Ureter (tissue), 1 donor: ENCODE measurements around the gene AKAP9. TPM values are rescaled to one million over a fixed set of nuclear protein-coding genes. Genes with fewer than 3 reads are reported as not detected.
"Not testable (repeated sequence)": the region's sequence is repeated elsewhere in the genome, so short reads cannot be mapped to it uniquely, and the experiment has no call there.

Experiments
- DNase-seq: peaks from one replicate; pipeline ENCODE4 v3.0.0-alpha.2; 2020; ENCODE audit warnings: low spot score
- total RNA-seq: library from RNA; stranded (reverse); gene quantifications from one replicate; pipeline ENCODE4 v1.2.4, GENCODE V29; 2023
- donor health status: DM: yes; HTN: yes; CAD: no.

Gene AKAP9
- total RNA-seq, 1 donor from 2014 or later: 88.2 TPM

DNA sequence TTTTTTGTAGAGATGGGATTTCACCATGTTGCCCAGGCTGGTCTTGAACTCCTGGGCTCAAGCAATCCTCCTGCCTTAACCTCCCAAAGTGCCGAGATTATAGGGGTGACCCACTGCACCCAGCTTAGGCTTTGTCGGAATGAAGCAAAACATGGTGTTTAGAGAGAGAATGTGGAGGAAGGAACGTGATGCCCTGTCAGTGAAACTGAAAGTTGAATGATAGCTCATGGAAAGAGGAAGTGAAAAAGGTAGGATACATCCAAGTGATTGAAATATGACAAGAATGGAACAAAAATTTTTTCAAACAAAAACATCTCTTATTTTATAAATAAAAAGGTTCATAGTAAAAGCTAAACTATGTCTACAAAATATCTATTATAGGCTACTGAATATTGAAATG lies 5.9 kb downstream of the AKAP9 start:
- DNase-seq: no peak

DNA sequence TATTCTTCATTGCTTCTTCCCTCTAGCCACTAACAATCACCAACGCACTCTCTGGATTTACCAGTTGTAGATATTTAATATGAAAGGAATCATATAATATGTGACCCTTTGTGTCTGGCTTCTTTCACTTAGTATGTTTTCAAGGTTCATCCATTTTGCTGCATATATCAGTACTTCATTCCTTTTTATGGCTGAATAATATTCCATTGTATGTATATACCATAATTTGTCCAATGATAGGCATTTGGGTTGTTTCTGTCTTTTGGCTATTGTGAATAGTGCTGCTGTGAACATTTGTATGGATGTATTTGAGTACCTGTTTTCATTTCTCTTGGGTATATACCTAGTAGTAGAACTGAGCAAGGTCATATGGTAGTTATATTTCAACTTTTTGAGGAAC lies 7.3 kb downstream of the AKAP9 start:
- no peak for DNase-seq

DNA sequence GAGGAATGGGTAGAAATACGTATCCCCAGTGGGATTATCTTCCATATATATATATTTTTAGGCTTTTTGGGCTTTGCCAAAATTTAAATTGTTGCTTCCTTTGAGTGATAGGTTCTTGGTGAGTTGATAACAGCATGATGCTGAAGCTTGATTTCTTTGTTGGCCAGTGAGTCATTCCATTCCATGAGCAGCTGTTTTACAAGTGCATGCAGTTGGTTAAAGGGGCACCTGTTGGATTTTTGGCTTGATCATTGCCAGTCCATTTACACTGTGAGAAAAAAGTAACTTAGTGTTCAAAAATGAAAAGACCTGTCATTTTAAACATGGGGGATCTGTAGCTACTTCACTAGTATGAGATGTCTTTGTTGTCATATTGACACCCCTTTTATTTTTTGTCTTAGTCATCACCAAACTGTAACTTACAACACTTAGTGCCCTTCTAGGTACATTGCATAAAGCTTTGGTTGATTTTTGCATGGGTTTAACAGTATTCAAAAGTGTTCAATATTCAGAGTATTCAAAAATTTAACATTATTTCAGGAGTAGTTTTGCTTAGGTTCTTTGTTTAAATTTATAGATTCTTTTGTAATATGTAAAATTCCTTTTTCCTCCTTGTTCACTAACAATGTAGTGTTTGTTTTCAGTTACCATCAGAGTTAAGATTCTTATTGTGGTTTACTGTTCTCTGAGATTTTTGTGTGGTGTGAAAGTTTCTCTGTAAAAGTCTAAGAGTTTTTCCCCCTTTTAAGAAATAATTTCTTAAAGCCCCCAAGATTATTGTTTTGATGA lies 8.8 kb downstream of the AKAP9 start:
- DNase-seq: no peak

DNA sequence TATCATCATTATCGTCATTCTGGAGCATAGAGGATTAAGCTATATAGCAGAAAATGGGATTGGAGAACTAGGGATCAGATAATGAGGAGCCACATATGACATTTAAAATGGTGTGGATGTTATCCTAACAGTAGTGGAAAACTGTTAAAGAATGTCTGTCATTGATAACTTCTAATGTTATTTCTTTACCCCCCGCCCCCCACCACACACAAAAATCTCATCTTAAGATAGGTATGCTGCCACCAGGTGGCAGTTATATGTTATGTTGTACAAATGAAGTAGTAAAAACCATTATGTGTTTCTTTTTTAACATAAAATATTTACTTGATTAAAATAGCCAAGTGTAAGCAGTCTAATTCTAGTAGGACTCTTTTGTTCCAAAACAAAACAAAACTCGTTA lies 13.0 kb downstream of the AKAP9 start:
- DNase-seq: no peak

DNA sequence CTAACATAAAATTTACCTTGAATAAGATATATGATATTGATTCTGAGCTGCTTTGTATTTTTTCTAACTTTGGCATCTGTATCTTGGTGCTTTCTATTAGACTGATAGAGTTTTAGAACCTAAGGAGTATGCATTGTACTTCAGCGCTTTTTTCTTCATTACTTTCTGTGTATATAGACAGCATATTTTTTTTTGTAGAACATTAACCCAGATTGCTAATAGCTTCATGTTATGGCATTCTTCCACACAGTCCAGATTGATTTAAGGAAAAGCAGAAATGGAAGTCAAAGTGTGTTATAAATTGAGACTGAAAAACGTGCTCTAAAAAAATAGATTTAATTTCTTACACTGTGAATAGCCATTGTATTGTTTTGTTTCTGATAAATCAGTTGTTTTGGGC lies 15.8 kb downstream of the AKAP9 start:
- DNase-seq: not testable (repeated sequence)

DNA sequence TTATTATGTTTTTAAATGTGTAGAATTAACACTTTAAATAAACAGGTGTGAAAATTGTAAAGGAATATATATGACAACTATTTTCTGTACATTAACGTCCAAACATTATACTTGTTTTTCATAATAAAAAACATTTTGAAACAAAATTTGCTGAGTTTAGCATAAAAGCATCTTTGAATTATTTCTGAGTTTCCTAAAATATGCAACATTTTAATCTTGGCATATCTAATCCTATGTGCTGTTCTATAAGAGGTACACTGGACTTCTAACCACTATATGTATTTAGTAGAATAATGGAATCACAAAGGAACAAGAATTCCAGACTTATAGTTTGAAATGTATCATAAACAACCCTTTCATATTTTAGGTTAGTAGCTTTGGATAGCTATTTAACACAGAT lies 16.6 kb downstream of the AKAP9 start:
- DNase-seq: no peak

DNA sequence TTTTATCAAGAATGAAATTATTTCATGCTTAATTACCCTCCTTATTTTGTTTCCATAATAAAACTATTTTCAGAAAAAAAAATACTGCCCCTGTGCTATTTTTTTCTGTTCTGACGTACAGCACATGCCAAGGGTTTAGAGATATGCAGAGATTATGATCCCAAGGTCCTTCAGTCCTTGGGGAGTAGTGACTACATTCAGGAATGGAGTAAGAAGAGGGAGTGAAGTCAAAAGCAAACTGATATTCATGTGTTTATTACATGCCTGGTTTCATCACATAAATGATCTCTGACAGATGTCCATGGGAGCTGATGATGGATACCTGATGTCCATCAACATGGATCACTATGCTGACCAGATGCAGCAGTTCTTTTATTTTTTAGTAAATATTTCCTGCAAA lies 17.2 kb downstream of the AKAP9 start:
- no peak for DNase-seq

DNA sequence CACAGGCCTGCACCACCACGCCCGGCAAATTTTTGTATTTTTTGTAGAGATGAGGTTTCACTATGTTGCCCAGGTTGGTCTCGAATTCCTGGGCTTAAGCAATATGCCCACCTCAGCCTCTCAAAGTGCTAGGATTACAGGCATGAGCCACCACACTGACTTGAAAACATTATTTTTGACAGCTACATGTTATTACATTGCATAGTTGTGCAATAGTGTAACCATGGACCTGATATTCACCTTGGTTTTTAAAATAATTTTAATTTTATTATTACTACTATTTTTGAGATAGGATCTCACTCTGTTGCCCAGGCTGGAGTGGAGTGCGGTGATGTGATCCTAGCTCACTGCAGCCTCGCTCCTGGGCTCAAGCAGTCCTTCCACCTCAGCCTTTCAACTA lies 18.4 kb downstream of the AKAP9 start:
- no peak for DNase-seq

DNA sequence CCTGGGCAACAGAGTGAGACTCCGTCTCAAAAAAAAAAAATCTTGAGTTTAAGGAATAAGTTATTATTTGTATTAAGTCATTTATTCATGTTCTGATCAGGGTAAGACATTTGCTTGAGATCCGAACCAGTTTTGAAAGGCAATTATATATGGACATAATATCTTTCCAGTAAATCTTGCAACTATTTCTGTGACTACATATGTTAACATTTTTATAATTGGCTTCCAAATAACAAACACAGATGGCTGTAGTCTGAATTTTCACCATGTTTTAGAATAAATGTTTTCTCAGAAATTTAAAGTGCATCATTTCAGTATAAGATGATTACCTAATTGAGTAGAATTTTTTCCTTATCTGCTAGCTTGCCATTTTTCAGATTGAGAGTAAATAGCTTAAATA lies 21.2 kb downstream of the AKAP9 start:
- no peak for DNase-seq

DNA sequence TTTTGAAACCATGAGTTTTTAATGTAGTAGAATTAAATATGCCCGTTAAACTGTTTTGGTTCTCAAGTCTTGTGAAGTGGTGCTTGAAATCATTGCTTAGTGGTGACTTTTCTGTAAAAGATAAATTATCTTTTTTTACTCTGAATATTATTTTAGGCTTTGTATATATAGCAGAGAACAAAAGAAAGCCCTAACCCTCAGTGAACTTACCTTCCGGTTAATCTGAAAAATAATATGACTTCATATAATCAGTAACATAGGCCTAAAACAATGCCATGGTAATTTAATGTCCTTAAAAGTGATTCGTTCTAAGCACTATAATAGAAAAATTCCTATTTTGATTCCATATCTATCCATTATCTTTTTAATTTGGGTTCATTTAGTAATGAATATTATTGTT lies 21.8 kb downstream of the AKAP9 start:
- no peak for DNase-seq

DNA sequence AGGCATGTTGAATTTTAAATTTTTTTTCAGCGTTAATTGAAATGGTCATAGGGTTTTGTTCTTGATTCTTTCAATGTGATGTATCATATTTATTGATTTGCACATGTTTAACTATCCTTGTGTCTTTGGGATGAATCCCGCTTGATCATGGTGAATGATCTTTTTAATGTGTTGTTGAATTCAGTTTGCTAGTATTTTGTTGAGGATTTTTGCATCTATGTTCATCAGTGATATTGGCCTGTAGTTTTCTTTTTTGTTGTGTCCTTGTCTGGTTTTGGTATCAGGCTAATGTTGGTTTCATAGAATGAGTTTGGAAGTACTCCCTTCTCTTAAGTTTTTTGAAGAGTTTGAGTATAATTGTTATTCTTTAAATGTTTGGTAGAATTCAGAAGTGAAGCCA lies 26.9 kb downstream of the AKAP9 start:
- DNase-seq: not testable (repeated sequence)

DNA sequence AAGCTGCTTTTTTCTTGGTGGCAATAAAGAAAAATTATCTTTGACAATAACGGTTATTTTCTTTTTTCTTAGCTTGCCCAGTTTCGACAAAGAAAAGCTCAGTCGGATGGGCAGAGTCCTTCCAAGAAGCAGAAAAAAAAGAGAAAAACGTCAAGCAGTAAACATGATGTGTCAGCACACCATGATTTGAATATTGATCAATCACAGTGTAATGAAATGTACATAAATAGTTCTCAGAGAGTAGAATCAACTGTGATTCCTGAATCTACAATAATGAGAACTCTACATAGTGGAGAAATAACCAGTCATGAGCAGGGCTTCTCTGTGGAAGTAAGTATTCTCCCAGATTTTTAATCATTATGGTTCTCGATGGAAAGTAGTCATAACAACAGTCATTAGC lies 33.0 kb downstream of the AKAP9 start:
- DNase-seq: no peak

DNA sequence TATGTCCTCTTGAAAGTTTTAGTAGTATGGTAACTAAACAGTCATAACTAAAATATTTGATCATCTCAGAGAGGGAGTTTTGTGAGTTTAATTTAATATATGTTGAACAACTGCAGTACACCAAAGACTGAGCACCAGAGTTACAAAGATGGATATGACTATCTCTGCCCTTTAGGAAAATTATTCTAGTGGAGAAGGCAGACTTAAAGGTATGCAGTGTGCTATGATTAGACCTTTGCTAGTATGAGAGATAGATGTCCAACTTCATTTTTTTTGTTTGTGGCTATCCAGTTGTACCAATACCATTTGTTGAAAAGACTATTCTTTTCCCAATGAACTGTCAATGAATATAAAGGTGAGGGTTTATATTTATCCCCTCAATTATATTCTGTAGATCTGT lies 33.4 kb downstream of the AKAP9 start:
- DNase-seq: no peak

DNA sequence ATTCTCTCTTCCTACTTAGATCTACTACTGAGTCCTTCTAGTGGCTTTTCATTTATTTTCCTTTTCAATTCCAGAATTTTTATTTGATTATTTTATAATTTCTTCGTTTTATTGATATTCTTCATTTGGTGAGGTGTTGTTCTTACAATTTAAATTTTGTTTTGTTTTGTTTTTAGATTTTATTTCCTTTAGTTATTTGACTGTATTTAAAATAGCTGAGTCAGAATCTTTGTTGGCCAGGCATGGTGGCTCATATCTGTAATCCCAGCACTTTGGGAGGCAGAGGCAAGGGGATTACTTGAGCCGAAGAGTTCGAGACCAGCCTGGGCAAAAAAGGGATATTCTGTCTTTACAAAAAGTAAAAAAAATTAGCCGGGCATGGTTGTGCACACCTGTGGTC lies 36.1 kb downstream of the AKAP9 start:
- no peak for DNase-seq

DNA sequence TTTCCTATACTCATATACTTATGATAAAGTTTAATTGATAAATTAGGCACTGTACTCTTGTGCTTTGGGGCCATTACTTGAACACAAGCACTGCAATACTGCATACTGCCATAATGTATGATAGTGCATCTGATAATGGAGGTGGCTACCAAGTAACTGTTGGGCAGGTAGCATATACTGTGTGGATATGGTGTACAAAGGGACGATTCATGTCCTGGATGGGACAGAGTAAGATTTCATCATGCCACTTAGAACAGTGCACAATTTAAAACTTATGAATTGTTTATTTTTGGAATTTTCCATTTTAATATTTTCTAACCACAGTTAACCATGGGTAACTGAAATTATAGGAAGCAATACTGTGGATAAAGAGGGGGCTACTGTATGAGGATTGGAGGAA lies 38.9 kb downstream of the AKAP9 start:
- DNase-seq: no peak

DNA sequence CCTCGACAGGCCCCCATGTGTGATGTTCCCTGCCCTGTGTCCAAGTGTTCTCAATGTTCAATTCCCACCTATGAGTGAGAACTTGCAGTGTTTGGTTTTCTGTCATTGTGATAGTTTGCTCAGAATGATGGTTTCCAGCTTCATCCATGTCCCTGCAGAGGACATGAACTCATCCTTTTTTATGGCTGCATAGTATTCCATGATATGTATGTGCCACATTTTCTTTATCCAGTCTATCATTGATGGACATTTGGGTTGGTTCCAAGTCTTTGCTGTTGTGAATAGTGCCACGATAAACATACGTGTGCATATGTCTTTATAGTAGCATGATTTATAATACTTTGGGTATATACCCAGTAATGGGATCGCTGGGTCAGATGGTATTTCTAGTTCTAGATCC lies 41.7 kb downstream of the AKAP9 start:
- not testable (repeated sequence) for DNase-seq

DNA sequence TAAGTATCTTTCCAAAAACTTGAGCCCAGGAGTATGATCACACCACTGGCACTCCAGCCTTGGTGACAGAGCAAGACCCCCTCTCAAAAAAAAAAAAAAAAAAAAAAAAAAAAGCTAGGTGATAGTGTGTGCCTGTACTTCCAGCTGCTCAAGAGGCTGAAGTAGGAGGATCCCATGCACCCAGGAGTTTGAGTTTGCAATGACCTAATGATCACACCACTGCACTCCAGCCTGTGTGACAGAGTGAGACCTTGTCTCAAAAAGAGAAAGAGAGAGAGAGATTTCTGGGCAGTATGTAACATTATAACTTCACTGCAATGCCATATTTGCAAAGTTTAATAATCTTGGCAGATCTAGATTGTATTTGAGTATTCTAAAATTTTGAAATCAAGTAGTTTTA lies 47.6 kb downstream of the AKAP9 start:
- no peak for DNase-seq

DNA sequence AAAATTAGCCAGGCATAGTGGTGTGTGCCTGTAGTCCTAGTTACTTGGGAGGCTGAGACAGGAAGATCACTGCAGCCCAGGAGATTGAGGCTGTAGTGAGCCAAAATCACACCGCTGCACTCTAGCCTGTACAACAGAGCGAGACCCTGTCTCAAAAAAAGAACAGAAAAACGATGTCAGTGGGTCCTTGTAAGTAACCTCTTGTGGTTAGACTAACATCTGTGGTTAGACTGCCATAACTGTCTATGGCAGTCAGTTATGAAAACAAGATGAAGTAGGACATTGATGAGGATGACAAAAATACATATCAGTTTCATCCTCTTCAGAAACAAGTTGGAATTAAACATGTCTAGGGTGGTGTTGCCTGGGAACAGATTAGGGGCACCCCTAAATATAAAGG lies 53.3 kb downstream of the AKAP9 start:
- DNase-seq: no peak

DNA sequence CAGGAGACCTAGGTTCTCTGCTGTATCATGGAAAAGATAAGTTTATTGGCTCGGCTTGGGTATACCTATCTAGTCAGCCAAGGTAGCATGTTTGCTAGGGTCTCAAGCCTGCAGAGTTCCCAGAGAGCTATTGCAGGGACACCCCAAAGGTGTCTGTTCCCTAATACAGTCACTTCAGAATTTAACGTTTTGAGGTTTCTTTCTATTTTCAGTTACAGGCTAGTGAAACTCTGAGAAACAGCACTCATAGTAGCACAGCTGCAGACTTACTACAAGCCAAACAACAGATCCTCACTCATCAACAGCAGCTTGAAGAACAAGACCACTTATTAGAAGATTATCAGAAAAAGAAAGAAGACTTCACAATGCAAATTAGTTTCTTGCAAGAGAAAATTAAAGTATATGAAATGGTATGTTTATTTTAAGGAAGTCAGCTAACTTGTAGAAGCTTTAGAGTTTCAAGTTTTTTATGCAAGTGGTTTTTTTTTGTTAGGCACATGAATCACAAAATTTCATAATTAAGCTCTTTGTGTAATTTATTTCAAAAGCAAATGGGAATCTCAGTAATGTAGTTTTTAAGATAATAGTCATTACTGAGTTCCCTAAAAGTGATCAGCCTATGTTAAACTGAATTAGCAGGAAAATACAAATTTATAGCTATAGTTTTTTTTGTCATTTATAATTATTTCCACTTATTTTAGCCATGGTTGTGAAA lies 54.9 kb downstream of the AKAP9 start:
- no peak for DNase-seq

DNA sequence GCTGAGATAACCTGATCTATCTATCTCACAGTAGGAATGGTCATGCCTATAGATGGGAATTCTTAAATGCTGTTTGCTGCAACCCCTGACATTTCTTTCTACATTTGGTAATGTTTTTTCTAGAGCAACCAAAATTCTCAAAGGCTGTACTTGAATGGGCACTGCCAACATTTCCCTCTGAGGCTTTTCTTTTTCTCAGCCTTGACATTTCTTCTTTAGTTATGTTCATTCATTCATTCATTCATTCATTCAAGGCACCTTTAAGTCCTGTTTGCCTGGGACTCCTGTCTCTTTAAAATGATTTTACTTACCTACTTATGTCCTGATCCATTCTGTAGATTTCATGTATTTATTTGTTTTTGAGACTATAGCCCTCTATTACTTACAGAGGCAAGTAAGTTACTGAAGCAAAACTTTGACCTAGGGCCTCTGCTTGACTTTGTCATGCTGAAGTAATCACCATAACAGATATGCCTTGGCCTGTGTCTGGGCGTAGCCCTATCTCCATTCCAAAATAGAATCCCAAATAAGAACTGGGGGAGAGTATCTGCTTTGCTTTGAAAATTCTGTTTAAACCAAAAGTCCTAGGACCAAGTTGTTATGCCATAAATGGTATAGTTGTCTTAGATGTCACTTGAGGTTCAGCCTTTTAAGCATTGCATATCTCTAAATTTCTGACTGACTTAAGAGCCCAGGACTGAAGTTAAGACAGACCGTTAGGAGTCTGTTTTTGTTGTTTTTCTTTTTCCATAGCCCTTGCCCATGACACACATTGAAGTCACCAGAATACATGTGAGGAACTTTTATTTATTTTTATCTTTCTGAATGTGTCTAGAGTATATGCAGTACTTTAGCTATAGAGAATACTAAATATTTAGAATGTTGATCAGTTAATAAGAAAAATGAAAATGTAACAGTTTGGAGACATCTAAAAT lies 59.2 kb downstream of the AKAP9 start:
- DNase-seq: no peak

DNA sequence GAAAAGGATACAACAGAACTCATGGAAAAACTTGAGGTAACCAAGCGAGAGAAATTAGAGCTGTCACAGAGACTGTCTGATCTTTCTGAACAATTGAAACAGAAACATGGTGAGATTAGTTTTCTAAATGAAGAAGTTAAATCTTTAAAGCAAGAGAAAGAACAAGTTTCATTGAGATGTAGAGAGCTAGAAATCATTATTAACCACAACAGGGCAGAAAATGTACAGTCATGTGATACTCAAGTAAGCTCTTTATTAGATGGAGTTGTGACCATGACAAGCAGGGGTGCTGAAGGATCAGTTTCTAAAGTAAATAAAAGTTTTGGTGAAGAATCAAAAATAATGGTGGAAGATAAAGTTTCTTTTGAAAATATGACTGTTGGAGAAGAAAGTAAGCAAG lies 62.1 kb downstream of the AKAP9 start:
- no peak for DNase-seq

DNA sequence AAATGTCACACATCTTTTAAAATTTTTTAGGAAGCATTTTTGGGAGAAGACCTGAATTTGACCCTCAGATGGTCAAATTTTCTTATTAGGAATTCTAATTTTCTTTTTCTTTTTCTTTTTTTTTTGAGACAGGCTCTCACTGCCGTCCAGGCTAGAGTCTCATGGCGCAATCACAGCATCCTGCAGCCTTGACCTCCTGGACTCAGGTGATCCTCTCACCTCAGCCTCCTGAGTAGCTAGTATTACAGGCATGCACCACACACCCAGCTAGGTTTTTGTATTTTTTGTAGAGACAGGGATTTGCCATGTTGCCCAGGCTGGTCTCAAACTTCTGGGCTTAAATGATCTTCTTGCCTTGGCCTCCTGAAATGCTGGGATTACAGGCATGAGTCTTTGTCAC lies 65.4 kb downstream of the AKAP9 start:
- no peak for DNase-seq

DNA sequence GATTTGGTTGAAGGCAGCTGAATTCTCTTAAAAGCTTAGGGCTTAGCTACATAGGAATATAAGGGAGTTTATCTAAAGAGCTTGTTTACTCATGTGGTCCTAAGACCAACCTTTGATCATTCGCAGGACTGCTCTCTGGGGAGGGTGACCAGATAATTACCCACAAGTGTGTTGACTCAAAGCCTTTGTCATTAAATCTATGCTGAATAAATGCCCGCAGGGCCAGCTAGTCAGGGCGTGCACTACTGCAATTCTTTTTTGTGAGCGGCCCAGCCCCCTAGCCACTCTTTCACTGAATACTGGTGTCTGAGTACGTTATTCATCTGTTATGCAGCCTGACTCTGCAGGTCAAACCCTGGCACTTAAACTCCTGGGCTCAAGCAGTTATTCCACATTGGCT lies 69.6 kb downstream of the AKAP9 start:
- no peak for DNase-seq
